HTERT RPE-1 (cell line): ENCODE measurements around the gene MAN2A2.

ENCODE experiments used
- in situ Hi-C: fragments of 300-500 bp; cut with MboI; formaldehyde crosslinking; loops from 4 replicates; pipeline ENCODE4 v1.14.3; 2020; ENCODE audit warnings: low sequenced_read_pairs

Gene MAN2A2

GRCh38 chr15:90902840-90903732 is at the start of gene MAN2A2:
TSS of gene MAN2A2 (plus strand) at chr15:90903302. CDS start at chr15:90904208, 906 bp downstream.
- in situ Hi-C loops = no loop called here

GRCh38 chr15:90855139-90855538 is 48.0 kb upstream of the MAN2A2 start:
- in situ Hi-C loops = no loop called here

- in situ Hi-C loops = no loop called here
Observed at GRCh38 chr15:90857337-90857736, 45.8 kb upstream of the MAN2A2 start.

- in situ Hi-C loops = no loop called here
Observed at GRCh38 chr15:90857883-90858443, 45.1 kb upstream of the MAN2A2 start.

GRCh38 chr15:90859234-90860131 is 43.6 kb upstream of the MAN2A2 start:
- in situ Hi-C loops = no loop called here

GRCh38 chr15:90860450-90860849 is 42.7 kb upstream of the MAN2A2 start:
- in situ Hi-C loops = no loop called here

- in situ Hi-C loops = no loop called here
Observed at GRCh38 chr15:90860942-90861675, 42.0 kb upstream of the MAN2A2 start.

- in situ Hi-C loops = no loop called here
Observed at GRCh38 chr15:90862487-90862886, 40.6 kb upstream of the MAN2A2 start.

GRCh38 chr15:90862964-90863778 is 39.9 kb upstream of the MAN2A2 start:
- in situ Hi-C loops = no loop called here

GRCh38 chr15:90863987-90864386 is 39.1 kb upstream of the MAN2A2 start:
- in situ Hi-C loops = no loop called here

- in situ Hi-C loops = no loop called here
Observed at GRCh38 chr15:90864507-90864906, 38.6 kb upstream of the MAN2A2 start.

GRCh38 chr15:90865702-90866101 is 37.4 kb upstream of the MAN2A2 start:
- in situ Hi-C loops = no loop called here

GRCh38 chr15:90866161-90866715 is 36.9 kb upstream of the MAN2A2 start:
- in situ Hi-C loops = no loop called here

- in situ Hi-C loops = no loop called here
Observed at GRCh38 chr15:90866800-90867199, 36.3 kb upstream of the MAN2A2 start.

GRCh38 chr15:90868261-90868689 is 34.8 kb upstream of the MAN2A2 start, which contains the start of gene FURIN:
TSS of gene FURIN (plus strand) at chr15:90868588. CDS start at chr15:90875741, 7,153 bp downstream.
- in situ Hi-C loops = no loop called here

- in situ Hi-C loops = no loop called here
Observed at GRCh38 chr15:90869140-90869541, 34.0 kb upstream of the MAN2A2 start.

- in situ Hi-C loops = no loop called here
Observed at GRCh38 chr15:90869601-90870353, 33.3 kb upstream of the MAN2A2 start.

GRCh38 chr15:90870354-90871138 is 32.6 kb upstream of the MAN2A2 start:
- in situ Hi-C loops = no loop called here
